ENCODE data around the gene SVIL. TPM values are rescaled to one million over a fixed set of nuclear protein-coding genes. Genes with fewer than 3 reads are reported as not detected.
"Not testable (repeated sequence)": the region's sequence is repeated elsewhere in the genome, so short reads cannot be mapped to it uniquely, and the experiment has no call there.

Gene SVIL
- total and polyA plus RNA-seq, 2 donors (not counting 1 experiment from before 2014, with no cell fraction given): 17.7 to 94.3 TPM

- Histone ChIP-seq H4K20me1 (ENCODE audit: control insufficient read depth, extremely low read depth, insufficient read depth, low read length) (no peaks in the 10 kb centered on the region), H3K36me3 (ENCODE audit: control insufficient read depth, insufficient read depth, low read length) (peaks cover 2% of the 10 kb centered on the region), H3K9me3 (ENCODE audit: control insufficient read depth, insufficient read depth, low read depth, low read length) (no peaks in the 10 kb centered on the region), H3K27me3 (ENCODE audit: control insufficient read depth, insufficient read depth, low read length) (no peaks in the 10 kb centered on the region), H3K4me3 (replicated peaks in 1 of 4; ENCODE audit: control extremely low read depth in 1 of 4, insufficient read depth in 1 of 4, low read depth in 3 of 4, low read length in 4 of 4) (peak overlapping the region; percentile 9 to 33 (median 30)), H2AFZ (ENCODE audit: low read length) (peak overlapping the region; percentile 70), H3K4me2 (ENCODE audit: extremely low read depth, insufficient read depth, low read length) (peak overlapping the region; percentile 75), H3K9ac (ENCODE audit: insufficient read depth, low read length) (peak overlapping the region; percentile 55), H3K79me2 (ENCODE audit: control insufficient read depth, insufficient read depth, low read length) (no peaks in the 10 kb centered on the region), H3K4me1 (ENCODE audit: control insufficient read depth, extremely low read depth, insufficient read depth, low read length) (no peaks in the 10 kb centered on the region), H3K27ac (ENCODE audit: insufficient read depth, low read length) (peak overlapping the region; percentile 62)
- peak; percentile 28 to 45 for DNase-seq (ENCODE audit: low read depth in 2 of 2)
- no peak for TF ChIP-seq EZH2 (IDR thresholded peaks at IDR 0.05; ENCODE audit: low read length, missing control alignments)
- TF ChIP-seq CTCF (conservative IDR thresholded peaks at IDR 0.05 in 1 of 2, IDR thresholded peaks at IDR 0.05 in 1 of 2; ENCODE audit: low read depth in 1 of 2, low read length in 2 of 2): no peak
Measured at GRCh38 chr10:29522061-29522855, 112.5 kb downstream of the SVIL start.

- no peaks in the 10 kb centered on the region for H4K20me1 ChIP-seq (ENCODE audit: control insufficient read depth, extremely low read depth, insufficient read depth, low read length)
- H3K36me3 ChIP-seq (ENCODE audit: control insufficient read depth, insufficient read depth, low read length): peaks cover 2% of the 10 kb centered on the region
- no peak overlapping the region for H3K4me3 ChIP-seq (replicated peaks in 1 of 4; ENCODE audit: control extremely low read depth in 1 of 4, insufficient read depth in 1 of 4, low read depth in 3 of 4, low read length in 4 of 4)
- TF ChIP-seq CTCF (conservative IDR thresholded peaks at IDR 0.05 in 1 of 2, IDR thresholded peaks at IDR 0.05 in 1 of 2; ENCODE audit: low read depth in 1 of 2, low read length in 2 of 2) (no peak), EZH2 (IDR thresholded peaks at IDR 0.05; ENCODE audit: low read length, missing control alignments) (no peak)
- H3K27me3 ChIP-seq (ENCODE audit: control insufficient read depth, insufficient read depth, low read length): no peaks in the 10 kb centered on the region
- H2AFZ ChIP-seq (ENCODE audit: low read length): no peak overlapping the region
- no peak overlapping the region for H3K27ac ChIP-seq (ENCODE audit: insufficient read depth, low read length)
- no peaks in the 10 kb centered on the region for H3K79me2 ChIP-seq (ENCODE audit: control insufficient read depth, insufficient read depth, low read length)
- no peak overlapping the region for H3K4me2 ChIP-seq (ENCODE audit: extremely low read depth, insufficient read depth, low read length)
- H3K9me3 ChIP-seq (ENCODE audit: control insufficient read depth, insufficient read depth, low read depth, low read length): no peaks in the 10 kb centered on the region
- no peaks in the 10 kb centered on the region for H3K4me1 ChIP-seq (ENCODE audit: control insufficient read depth, extremely low read depth, insufficient read depth, low read length)
- H3K9ac ChIP-seq (ENCODE audit: insufficient read depth, low read length): no peak overlapping the region
- DNase-seq (ENCODE audit: low read depth in 2 of 2): no peak
Measured at GRCh38 chr10:29519659-29520058, 115.1 kb downstream of the SVIL start.

- Histone ChIP-seq H3K4me3 (replicated peaks in 1 of 4; ENCODE audit: control extremely low read depth in 1 of 4, insufficient read depth in 1 of 4, low read depth in 3 of 4, low read length in 4 of 4) (no peak overlapping the region), H4K20me1 (ENCODE audit: control insufficient read depth, extremely low read depth, insufficient read depth, low read length) (no peaks in the 10 kb centered on the region), H3K4me1 (ENCODE audit: control insufficient read depth, extremely low read depth, insufficient read depth, low read length) (no peaks in the 10 kb centered on the region), H2AFZ (ENCODE audit: low read length) (no peak overlapping the region), H3K9me3 (ENCODE audit: control insufficient read depth, insufficient read depth, low read depth, low read length) (no peaks in the 10 kb centered on the region), H3K36me3 (ENCODE audit: control insufficient read depth, insufficient read depth, low read length) (peaks cover 4% of the 10 kb centered on the region), H3K4me2 (ENCODE audit: extremely low read depth, insufficient read depth, low read length) (no peak overlapping the region), H3K79me2 (ENCODE audit: control insufficient read depth, insufficient read depth, low read length) (no peaks in the 10 kb centered on the region), H3K27me3 (ENCODE audit: control insufficient read depth, insufficient read depth, low read length) (no peaks in the 10 kb centered on the region), H3K9ac (ENCODE audit: insufficient read depth, low read length) (no peak overlapping the region), H3K27ac (ENCODE audit: insufficient read depth, low read length) (no peak overlapping the region)
- DNase-seq (ENCODE audit: low read depth in 2 of 2): peak; percentile 29 to 60
- peak; percentile 51 to 71 for TF ChIP-seq CTCF (conservative IDR thresholded peaks at IDR 0.05 in 1 of 2, IDR thresholded peaks at IDR 0.05 in 1 of 2; ENCODE audit: low read depth in 1 of 2, low read length in 2 of 2)
- no peak for TF ChIP-seq EZH2 (IDR thresholded peaks at IDR 0.05; ENCODE audit: low read length, missing control alignments)
Measured at GRCh38 chr10:29517352-29517923, 117.3 kb downstream of the SVIL start.

GRCh38 chr10:29516309-29516932 lies 118.3 kb downstream of the SVIL start:
- H3K79me2 ChIP-seq (ENCODE audit: control insufficient read depth, insufficient read depth, low read length); H3K9ac ChIP-seq (ENCODE audit: insufficient read depth, low read length); DNase-seq (ENCODE audit: low read depth in 2 of 2); H3K4me2 ChIP-seq (ENCODE audit: extremely low read depth, insufficient read depth, low read length); H2AFZ ChIP-seq (ENCODE audit: low read length); H3K4me3 ChIP-seq (replicated peaks in 1 of 4; ENCODE audit: control extremely low read depth in 1 of 4, insufficient read depth in 1 of 4, low read depth in 3 of 4, low read length in 4 of 4); H4K20me1 ChIP-seq (ENCODE audit: control insufficient read depth, extremely low read depth, insufficient read depth, low read length); H3K36me3 ChIP-seq (ENCODE audit: control insufficient read depth, insufficient read depth, low read length); H3K27me3 ChIP-seq (ENCODE audit: control insufficient read depth, insufficient read depth, low read length); H3K4me1 ChIP-seq (ENCODE audit: control insufficient read depth, extremely low read depth, insufficient read depth, low read length); H3K9me3 ChIP-seq (ENCODE audit: control insufficient read depth, insufficient read depth, low read depth, low read length); H3K27ac ChIP-seq (ENCODE audit: insufficient read depth, low read length): not testable (repeated sequence)

All from fibroblast of lung (primary cell).